ENCODE results near the gene COQ4.
A peak's percentile ranks its signal among the peaks of the same experiment; 100 is the strongest.
"Not testable (repeated sequence)": the region's sequence is repeated elsewhere in the genome, so short reads cannot be mapped to it uniquely, and the experiment has no call there.

Gene COQ4

DNA sequence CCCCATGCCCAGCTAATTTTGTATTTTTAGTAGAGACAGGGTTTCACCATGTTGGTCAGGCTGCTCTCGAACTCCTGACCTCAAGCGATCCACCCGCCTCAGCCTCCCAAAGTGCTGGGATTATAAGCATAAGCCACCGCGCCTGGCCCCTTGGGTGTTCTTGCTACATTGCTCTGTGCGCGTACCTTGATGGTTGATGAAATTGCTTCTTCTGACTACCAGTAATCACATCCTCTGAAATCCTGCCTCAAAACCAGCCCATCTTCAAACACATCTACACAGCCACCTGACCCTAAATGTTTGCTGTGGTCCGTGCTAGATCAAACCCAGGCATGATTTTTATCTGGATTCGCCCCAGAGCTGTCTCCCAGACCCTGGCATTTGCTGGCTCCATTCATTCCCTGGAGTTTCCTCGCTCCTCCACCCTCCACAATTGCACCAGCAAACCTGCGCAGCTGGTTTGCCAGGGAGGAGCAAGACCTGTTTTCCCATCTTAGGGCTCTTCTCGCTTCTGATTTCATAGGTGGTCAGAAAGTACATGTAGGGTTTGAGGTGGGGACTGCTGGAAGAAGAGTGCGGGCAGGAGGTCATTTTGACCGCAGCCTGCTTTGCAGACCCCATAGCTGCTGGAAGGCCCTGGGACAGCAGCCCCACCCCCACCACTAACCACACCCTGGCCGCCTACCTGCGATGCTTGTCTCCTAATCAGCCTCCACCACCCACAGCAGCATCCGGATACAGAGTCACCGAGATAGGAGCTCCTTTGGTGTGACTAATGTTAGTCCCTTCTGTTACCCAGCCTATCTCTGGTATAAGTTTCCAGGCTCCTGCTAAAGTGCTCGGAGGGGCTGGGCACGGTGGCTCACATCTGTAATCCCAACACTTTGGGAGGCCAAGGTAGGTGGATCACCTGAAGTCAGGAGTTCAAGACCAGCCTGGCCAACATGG, 23.8 kb upstream of the COQ4 start:
- DNase-seq (ENCODE audit: low read depth) = no peak

DNA sequence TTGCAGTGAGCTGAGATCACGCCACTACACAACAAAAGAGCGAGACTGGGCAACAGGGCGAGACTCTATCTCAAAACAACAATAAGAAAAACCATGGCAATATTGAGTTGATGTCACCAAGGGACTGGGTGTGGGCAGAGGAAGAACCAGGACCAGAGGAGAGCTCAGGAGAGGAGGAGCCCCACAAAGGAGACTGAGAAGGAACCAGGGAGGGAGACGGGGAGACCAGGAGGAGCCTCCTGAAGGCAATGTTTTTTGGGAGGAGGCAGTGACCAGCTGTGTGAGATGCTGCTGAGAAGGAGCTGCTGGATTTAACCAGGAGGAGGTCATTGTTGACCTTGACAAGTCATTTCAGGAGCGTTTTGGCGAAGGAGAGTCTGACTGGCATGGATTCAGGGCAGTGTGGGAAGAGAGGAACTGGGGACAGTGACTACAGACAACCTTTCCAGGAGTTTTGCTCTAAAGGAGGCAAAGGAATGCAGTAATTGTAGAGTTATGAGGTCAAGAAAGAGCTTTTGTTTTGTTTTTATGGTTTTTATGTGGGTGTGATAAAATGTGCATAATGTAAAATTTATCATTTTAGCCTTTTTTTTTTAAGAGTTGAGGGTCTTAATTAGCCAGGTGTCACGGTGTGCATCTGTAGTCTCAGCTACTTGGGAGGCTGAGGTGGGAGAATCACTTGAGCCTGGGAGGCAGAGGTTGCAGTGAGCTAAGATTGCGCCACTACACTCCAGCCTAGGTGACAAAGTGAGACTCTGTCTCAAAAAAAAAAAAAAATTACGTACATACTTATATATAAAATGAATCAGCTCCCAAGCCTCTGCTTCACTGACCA, 18.3 kb upstream of the COQ4 start:
- DNase-seq (ENCODE audit: low read depth) = no peak

DNA sequence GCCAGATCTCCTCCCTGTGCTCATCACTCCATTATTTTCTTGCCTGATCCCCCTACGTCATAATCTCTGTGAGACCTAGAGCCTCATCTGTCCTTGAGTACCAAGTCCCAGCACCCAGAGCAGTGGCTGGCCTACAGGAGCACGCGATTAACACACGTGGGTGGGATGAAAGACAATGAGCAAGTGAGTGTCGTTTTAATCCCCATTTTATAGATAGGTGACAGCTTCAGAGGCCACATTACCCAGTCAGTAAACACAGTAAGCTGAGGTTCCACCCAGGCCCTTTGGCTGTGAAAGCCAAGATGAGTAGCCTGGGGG, 17.7 kb upstream of the COQ4 start:
- no peak for DNase-seq (ENCODE audit: low read depth)

DNA sequence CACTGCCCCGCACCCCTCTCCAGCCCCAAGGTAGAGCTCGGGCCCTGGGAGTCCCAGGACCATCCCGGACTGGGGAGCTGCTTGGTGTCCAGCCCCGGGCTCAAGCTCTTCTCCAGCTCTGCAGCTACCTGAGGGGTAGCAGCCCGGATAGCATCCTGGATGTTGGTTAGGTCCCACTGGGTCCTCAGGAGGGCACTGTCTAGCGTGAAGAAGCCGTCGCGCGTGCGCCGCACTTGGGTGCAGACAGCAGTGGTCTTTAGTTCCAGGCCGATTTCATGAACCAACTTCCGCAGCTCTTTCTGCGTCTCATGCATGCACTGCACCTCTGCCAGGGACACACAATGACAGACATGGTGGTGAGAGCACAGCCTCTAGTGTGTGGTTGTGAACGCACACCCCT, 13.1 kb upstream of the COQ4 start:
- DNase-seq (ENCODE audit: low read depth) = no peak

DNA sequence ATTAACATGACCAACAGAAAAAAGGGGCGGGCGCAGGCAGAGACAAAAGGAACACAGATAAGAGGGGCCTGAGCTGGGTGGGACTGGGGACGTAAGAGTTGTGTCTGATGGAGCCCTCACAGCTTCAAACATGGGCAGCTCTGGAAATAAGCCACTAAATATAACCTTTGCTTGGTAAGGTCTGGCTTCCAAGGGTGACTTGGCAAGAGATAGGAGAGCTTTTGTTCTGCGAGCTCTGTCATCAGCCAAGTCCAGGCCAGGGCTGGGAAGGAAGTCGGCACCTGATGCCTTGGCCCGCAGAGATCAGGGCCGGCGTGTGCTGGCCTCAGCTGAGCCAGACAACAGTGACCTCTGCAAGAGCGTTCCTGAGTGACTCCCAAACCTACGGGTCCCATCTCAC, 12.2 kb upstream of the COQ4 start:
- no peak for DNase-seq (ENCODE audit: low read depth)

DNA sequence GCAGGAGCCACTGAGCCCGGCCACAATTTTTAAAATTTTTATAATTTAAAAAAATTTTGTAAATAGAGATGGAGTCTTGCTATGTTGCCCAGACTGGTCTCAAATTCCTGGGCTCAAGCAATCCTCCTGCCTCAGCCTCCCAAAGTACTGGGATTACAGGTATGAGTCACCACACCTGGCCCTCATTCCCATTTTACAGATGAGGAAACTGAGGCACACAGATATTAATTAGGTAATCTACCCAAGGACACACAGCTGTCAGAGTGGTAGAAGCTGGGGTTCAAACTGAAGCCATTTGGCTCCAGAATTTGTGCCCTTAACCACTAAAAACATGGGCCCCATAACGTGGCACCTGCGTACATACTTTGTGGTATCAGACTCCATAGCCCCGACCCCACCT, 7.9 kb upstream of the COQ4 start:
- no peak for DNase-seq (ENCODE audit: low read depth)

DNA sequence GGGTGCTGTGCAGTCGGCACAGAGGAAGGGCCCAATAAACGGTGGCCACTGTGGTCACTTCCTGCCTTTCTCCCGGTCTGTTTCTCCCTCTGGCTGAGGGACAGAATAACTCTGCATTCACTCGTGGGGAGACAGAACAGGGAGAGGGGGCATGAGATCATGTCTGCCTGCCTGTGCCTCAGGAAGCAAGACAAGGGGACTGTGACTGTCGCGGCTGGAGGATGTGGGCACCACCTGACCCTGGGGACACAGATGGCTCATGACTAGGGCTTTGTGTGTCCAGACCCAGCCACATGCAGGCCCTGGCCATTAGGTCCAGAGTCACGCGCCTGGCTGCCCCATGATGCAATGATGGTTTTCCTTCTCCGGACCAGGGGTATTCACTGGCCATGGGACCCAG, 6.2 kb upstream of the COQ4 start:
- DNase-seq (ENCODE audit: low read depth) = no peak

DNA sequence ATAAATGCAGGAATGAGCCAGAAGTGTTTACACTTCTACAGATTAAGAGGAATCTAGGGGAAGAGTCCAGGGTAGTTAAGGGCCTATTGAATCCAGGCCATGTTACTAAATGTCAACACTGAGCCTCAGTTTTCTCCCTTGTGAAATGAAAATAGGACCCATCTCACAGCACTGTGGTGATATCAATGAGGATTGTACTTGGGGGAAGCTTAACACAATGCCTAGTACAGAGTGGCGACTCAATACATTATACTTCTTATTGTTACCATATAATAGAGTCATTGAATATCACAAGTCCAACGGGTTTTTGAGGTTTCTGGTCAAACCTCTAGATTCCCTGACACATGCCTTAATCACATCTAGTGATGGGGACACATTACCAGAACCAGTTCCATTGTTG, 5.0 kb upstream of the COQ4 start:
- no peak for DNase-seq (ENCODE audit: low read depth)

DNA sequence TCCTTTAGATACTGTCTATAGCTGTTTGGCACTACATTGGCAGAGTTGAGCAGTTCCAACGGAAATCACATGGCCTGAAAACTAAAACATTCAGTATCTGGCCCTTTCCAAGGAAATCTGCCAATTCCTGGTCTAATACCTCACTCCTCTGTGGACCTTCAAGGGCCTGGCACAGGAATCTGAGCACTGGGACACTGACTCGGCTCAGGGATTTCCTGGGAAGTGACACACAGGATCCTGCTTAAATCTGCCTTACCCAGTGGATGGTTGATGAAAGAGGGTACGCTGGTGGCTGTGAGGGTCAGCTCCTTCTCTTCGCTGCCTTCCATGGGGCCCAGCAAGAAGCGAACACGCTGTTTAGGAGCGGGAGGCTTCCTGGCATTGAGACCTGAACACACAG, 1.3 kb upstream of the COQ4 start:
- no peak for DNase-seq (ENCODE audit: low read depth)

DNA sequence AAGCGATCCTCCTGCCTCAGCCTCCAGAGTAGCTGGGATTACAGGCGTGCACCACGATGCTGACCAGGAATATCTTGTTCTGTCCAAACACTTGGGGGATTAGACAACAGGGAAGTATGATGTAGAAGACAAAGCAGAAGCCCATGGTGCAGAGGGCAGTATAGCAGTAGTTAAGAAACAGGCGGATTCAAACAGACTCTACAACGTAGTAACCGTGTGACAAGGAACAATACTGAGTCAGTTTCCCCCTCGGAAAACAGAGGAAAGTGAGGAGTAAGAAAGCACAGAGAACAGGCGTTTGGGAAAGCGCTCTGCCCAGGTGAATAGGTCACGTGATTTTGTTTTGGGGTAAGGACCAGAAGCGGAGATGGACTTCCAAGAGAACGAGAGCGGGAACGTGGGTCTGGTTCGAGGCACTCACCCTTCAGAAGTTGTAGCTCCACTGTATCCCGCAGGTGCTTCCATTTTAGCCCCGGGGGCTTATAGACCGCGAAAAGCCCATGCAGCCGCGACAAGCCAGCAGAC, 698 bp upstream of the COQ4 start:
- DNase-seq (ENCODE audit: low read depth) = no peak

DNA sequence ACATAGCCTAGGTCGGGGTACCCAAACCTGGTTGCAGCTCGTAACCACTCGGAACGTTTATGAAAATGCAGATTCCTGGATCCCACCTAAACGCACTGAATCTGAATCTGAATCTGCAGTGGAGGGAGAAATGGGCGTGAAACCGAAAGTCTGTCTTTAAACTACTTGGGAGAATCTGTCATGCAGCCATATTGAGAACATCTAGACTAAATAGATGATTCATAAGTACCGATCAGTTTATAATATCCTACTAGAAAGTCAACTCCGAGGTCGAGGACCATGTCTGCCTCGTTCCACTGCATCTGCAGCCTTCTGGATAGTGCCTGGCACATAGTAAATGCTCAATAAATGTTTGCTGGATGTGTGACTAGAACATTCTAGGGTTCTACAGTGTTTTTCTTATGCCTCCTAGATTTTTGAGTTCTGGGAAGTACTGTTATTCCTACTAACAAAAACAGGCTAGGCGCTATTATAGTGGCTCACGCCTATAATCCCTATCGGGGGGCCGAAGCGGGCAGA, 632 bp downstream of the COQ4 start:
- no peak for DNase-seq (ENCODE audit: low read depth)

DNA sequence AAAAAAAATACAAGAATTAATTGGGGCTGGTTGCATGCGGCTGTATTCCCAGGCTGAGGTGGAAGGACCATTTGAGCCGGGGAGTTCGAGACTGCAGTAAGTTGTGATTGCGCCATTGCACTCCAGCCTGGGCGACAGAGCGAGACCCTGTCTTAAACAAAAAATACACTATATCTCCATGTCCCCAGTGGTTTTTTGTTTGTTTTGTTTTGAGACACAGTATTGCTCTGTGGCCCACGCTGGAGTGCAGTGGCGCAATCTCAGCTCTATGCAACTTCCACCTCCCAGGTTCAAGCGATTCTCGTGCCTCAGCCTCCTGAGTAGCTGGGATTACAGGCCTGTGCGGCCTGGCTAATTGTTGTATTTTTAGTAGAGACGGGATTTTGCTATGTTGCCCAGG, 1.2 kb downstream of the COQ4 start:
- no peak for DNase-seq (ENCODE audit: low read depth)

DNA sequence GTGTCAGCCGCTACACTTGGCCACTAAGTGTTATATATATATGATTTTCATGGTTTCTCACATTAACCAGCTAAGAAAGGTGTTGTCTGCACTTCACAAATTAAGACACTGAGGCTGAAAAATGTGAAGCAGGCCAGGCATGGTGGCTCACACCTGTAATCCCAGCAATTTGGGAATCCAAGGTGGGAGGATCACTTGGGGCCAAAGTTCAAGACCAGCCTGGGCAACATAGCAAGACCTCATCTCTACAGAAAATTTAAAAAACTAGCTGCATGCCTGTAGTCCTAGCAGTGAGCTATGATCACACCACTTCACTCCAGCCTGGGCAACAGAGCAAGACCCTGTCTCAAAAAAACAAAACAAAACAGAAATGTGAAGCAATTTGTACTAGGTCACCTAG, 1.8 kb downstream of the COQ4 start:
- DNase-seq (ENCODE audit: low read depth) = no peak

DNA sequence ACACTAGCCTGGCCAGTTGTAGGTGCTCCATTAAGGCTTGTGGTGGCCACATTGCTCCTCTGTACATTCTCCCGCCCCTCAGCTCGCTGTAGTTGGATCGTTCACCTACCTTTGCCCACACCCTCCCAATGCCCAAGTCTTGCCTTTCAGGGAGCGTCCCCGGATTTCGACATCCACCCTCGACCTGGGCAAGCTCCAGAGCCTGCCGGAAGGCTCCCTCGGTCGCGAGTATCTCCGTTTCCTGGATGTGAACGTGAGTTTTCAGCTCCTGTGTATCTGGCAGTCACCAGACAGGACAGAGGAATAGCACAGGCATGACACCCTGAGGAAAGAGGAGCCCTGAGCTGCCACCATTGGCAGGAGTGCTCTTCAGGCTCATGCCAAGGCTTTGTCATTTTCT, 3.0 kb downstream of the COQ4 start:
- no peak for DNase-seq (ENCODE audit: low read depth)

DNA sequence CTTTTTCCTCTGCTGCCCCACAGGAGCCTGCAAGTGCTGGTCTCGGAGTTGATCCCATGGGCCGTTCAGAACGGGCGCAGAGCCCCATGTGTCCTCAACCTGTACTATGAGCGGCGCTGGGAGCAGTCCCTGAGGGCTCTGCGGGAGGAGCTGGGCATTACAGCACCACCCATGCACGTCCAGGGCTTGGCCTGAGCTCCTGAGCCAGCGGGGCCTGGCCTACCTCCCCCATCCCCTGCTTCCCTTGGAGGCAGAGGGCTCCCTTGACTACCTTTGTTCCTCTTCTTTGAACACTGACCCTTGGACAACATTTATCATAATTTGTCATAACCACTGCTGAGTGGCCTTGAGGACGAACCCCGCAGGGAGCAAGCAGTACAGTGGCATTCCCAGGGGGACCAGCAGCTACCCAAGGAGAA, 10.8 kb downstream of the COQ4 start:
- DNase-seq (ENCODE audit: low read depth) = no peak

DNA sequence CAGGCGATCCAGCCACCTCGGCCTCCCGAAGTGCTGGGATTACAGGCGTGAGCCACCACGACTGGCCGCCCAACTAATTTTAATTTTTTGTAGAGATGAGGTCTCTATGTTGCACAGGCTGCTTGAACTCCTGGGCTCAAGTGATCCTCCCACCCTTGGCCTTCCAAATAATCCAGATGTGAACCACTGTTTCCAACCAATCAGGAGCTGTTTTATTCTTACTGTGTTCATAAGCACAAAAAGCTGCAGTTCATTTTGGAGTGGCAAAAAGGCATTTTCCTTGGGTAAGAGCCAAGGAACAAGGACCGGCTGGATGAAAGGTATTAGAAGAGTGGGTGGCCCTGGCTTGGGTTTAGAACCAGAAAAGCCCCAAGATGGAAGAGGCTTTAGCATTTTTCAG, 12.5 kb downstream of the COQ4 start:
- no peak for DNase-seq (ENCODE audit: low read depth)

DNA sequence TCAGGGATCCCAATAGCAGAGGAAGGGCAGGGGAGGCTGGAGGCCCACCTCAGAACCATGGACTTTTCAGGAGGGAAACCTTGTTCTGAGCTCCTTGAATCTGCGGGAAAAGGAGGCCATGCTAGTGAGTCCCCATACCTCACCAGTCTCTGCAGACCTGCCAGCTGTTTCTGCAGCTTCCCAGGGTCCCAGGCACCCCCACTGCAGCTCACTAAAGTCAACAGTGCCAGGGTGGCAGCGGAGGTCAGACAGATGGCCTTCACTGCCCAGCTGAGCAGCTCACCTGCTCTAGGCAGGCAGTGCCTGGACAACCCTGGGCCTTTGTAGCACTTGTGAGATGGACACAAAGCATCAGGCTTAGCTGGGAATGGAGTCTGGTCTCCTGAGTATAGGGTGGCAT, 13.3 kb downstream of the COQ4 start:
- no peak for DNase-seq (ENCODE audit: low read depth)

DNA sequence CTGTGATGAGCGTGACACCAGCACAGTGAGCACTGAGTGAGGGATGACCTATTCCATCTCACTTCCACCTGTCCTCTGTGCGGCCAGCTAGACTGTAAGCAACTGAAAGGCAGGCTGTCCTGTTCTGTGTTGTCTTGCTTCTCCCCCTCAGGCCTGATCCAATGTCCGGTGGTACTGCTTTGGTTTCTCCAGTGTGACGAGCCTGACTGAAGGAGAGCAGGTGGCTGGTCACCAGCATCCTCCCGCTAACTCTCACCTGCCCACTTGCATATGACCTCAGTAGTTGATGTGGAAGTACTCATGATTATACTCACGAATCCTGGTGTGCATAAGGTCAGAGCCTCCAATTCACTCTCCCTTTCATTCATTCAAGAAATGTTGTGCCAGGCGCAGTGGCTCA, 15.3 kb downstream of the COQ4 start:
- DNase-seq (ENCODE audit: low read depth) = no peak

DNA sequence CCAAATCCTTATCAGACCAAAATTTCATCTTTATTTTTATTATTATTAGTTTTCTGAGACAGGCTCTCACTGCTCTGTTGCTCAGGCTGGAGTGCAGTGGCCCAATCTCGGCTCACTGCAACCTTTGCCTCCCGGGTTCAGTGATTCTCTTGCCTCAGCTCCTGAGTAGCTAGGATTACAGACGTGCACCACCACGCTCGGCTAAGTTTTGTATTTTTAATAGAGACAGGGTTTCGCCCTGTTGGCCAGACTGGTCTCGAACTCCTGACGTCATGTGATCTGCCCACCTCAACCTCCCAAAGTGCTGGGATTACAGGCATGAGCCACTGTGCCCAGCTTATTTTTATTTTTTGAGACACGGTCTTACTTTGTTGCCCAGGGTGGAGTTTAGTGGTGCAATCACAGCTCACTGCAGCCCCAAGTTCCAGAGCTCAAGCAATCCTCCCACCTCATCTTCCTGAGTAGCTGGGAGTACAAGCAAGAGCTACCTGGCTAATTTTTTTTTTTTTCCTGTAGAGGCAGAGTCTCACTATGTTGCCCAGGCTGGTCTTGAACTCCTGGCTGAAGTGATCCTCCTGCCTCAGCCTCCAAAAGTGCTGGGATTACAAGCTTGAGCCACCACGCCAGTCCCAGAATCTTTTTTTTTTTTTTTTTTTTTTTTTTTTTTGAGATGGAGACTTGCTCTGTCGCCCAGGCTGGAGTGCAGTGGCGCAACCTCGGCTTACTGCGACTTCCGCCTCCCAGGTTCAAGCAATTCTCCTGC, 16.4 kb downstream of the COQ4 start:
- not testable (repeated sequence) for DNase-seq (ENCODE audit: low read depth)

DNA sequence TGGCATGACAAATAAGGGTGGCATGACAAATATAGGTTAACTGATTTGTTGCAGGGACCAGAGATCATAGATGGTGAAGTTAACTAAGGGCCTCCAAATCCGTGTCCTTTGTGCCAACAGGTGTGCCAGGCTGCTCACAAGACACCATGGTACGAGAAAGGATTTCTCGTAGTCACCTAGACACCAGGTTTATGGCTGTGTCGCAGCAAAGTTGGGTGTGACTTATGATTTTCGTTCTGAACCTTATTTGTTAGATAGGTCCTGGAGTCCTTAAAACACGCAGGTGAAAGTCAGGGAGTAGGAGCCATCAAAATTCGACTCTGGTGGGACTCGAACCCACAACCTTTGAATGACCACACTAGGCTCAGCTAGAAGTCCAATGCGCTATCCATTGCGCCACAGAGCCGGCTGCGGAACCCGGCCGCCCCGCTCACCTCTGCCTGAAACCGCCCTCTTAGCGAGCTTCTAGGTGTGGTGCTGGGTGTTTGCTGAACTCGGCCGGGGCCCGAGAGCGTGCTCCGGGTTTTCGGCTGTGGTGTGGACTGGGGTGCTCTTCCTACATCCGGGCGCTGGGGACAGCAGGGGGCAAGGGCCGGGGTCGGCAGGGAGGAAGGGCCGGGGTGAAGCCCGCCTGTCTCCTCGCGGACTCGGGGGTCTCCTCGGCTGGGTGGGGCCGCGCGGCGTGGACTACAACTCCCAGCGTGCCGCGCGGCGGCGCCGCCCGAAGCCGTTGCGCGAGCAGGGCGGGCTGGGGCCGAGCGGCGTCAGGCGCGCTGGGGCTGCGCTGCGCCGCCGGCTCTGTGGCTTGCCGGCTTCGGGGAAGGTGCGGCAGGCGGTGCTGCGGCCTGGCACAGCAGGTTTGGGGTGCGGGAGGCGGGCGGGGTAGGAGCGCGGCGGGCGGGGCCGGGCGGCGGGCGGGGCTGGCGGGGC, 17.4 kb downstream of the COQ4 start, which contains the start of gene SLC27A4:
SLC27A4 (plus strand) TSS at position 767 of the 930 bp plus-strand sequence. CDS start 2,606 bp downstream, outside the sequence.
- peak; percentile 46 for DNase-seq (ENCODE audit: low read depth)

Measured in stimulated activated CD8-positive, alpha-beta memory T cell treated with anti-CD3 and anti-CD28 coated beads, Interleukin-15, amount 100 ng/mL, for 1 hour (primary cell).